GM23338 (cell line): ENCODE data around the gene ANTXR2. TPM values are rescaled to one million over a fixed set of nuclear protein-coding genes. Genes with fewer than 3 reads are reported as not detected.
"Not testable (repeated sequence)": the region's sequence is repeated elsewhere in the genome, so short reads cannot be mapped to it uniquely, and the experiment has no call there.

ENCODE experiments used
- ATAC-seq: fragments of 200-7000 bp; cut with Tn5 transposase; 3 replicates; pipeline ENCODE4 v1.9.1; 2020
- DNase-seq: peaks from one replicate; pipeline ENCODE4 v3.0.0-alpha.2; 2015; ENCODE audit warnings: low spot score
- H2AFZ ChIP-seq: fragments of 200-600 bp; sonication (generic); 2 replicates; pipeline ENCODE4 v1.8.0; 2016; ENCODE audit warnings: antibody characterized with exemption, mild to moderate bottlenecking, moderate library complexity
- H3F3A ChIP-seq: fragments of 200-600 bp; sonication (generic); replicated peaks from 2 replicates; pipeline ENCODE4 v1.8.0; 2017; ENCODE audit warnings: antibody characterized with exemption, mixed run types, low read depth
- H3K27ac ChIP-seq: fragments of 200-600 bp; sonication (generic); 2 replicates; pipeline ENCODE4 v1.6.1; 2016; ENCODE audit warnings: low read depth
- H3K27me3 ChIP-seq: fragments of 200-600 bp; sonication (generic); 2 replicates; pipeline ENCODE4 v1.8.0; 2016; ENCODE audit warnings: mild to moderate bottlenecking, mixed run types, moderate library complexity; ENCODE audit not compliant: insufficient read depth
- H3K36me3 ChIP-seq: fragments of 200-600 bp; sonication (generic); 2 replicates; pipeline ENCODE4 v1.8.0; 2016; ENCODE audit warnings: mild to moderate bottlenecking; ENCODE audit not compliant: insufficient read depth
- H3K4me1 ChIP-seq: fragments of 200-600 bp; sonication (generic); 2 replicates; pipeline ENCODE4 v1.8.0; 2016; ENCODE audit warnings: mild to moderate bottlenecking, moderate library complexity; ENCODE audit not compliant: insufficient read depth
- H3K4me2 ChIP-seq: fragments of 200-600 bp; sonication (generic); 2 replicates; pipeline ENCODE4 v1.7.1; 2017; ENCODE audit warnings: mixed run types
- H3K4me3 ChIP-seq: fragments of 200-600 bp; sonication (generic); 2 replicates; pipeline ENCODE4 v1.6.1; 2016; ENCODE audit warnings: mixed run types
- H3K79me2 ChIP-seq: fragments of 200-600 bp; sonication (generic); replicated peaks from 2 replicates; pipeline ENCODE4 v1.8.0; 2017; ENCODE audit warnings: mild to moderate bottlenecking; ENCODE audit not compliant: insufficient read depth
- H3K9me2 ChIP-seq: fragments of 200-600 bp; sonication (generic); 2 replicates; pipeline ENCODE4 v1.8.0; 2017; ENCODE audit not compliant: insufficient read depth
- H4K20me1 ChIP-seq: fragments of 200-600 bp; sonication (generic); replicated peaks from 2 replicates; pipeline ENCODE4 v1.8.0; 2017; ENCODE audit warnings: mild to moderate bottlenecking; ENCODE audit not compliant: insufficient read depth
- H3K27ac Mint-ChIP-seq: 2 replicates; pipeline ENCODE4 v1.8.0; 2020; ENCODE audit warnings: inconsistent platforms, mild to moderate bottlenecking, moderate library complexity, mixed read lengths
- H3K27me3 Mint-ChIP-seq: 3 replicates; pipeline ENCODE4 v1.8.0; 2022; ENCODE audit warnings: low read depth, mild to moderate bottlenecking, moderate library complexity, mixed read lengths, inconsistent platforms; ENCODE audit not compliant: insufficient read depth, poor library complexity
- H3K36me3 Mint-ChIP-seq: 3 replicates; pipeline ENCODE4 v1.8.0; 2021; ENCODE audit warnings: low read depth, mild to moderate bottlenecking, inconsistent platforms, moderate library complexity, mixed read lengths
- H3K4me1 Mint-ChIP-seq: 3 replicates; pipeline ENCODE4 v1.8.0; 2020; ENCODE audit warnings: mild to moderate bottlenecking, inconsistent platforms, mixed read lengths
- H3K4me3 Mint-ChIP-seq: 3 replicates; pipeline ENCODE4 v1.8.0; 2021; ENCODE audit warnings: moderate library complexity, mild to moderate bottlenecking, inconsistent platforms, mixed read lengths
- H3K9me3 Mint-ChIP-seq: 3 replicates; pipeline ENCODE4 v1.8.0; 2020; ENCODE audit warnings: moderate library complexity, mild to moderate bottlenecking, inconsistent platforms, mixed read lengths
- CTCF ChIP-seq, 2 experiments: fragments of 200-600 bp in 1 of 2; sonication (generic) in 1 of 2; conservative IDR thresholded peaks; 2 replicates each; pipeline versions ENCODE4 v1.5.1 to v1.6.1; 2016 to 2017; ENCODE audit warnings: antibody characterized with exemption in 2 of 2, low read depth in 2 of 2, mild to moderate bottlenecking in 2 of 2, moderate library complexity in 1 of 2
- JUNB ChIP-seq: IDR thresholded peaks from one replicate; pipeline ENCODE4 v1.6.1; 2016; ENCODE audit warnings: antibody characterized with exemption; ENCODE audit not compliant: unreplicated experiment
- POLR2AphosphoS5 ChIP-seq: IDR thresholded peaks from 2 replicates; pipeline ENCODE4 v1.6.1; 2016; ENCODE audit warnings: antibody characterized with exemption, low read depth
- REST ChIP-seq: IDR thresholded peaks from one replicate; pipeline ENCODE4 v1.6.1; 2018; ENCODE audit warnings: antibody characterized with exemption; ENCODE audit not compliant: unreplicated experiment
- STAT1 ChIP-seq: IDR thresholded peaks from one replicate; pipeline ENCODE4 v1.6.1; 2016; ENCODE audit warnings: antibody characterized with exemption; ENCODE audit not compliant: unreplicated experiment
- ZNF331 ChIP-seq: fragments of 250-450 bp; sonication (Bioruptor Pico); IDR thresholded peaks from 2 replicates; pipeline ENCODE4 v1.5.0; 2020; ENCODE audit warnings: low read depth, mild to moderate bottlenecking, moderate library complexity
- ZNF462 ChIP-seq: fragments of 250-450 bp; sonication (Bioruptor Pico); IDR thresholded peaks from 2 replicates; pipeline ENCODE4 v1.5.0; 2020; ENCODE audit warnings: mild to moderate bottlenecking, moderate library complexity
- long read RNA-seq: library from polyadenylated mRNA; unstranded; transcript quantifications from one replicate; pipeline ENCODE4 v2.0.0, GENCODE V29; 2020; ENCODE audit not compliant: unreplicated experiment
- polyA plus RNA-seq: library from polyadenylated mRNA; unstranded; fragments of >200 nt; fragmentation: Nextera tagmentation; extraction: Ambion mirVana; gene quantifications from 2 replicates; pipeline ENCODE4 v1.2.1, GENCODE V29; 2016
- total RNA-seq: library from RNA; depleted of rRNA; stranded (reverse); fragments of >200 nt; shearing (Covaris generic); gene quantifications from 2 replicates; pipeline ENCODE4 v1.2.3, GENCODE V29; 2014; rRNA removed

Gene ANTXR2
- total RNA-seq (4.8 and 5.3 TPM in 2 replicates), polyA plus RNA-seq (1.3 and 2.0 TPM in 2 replicates)
- long read RNA-seq, full-length matches to known transcripts, result 2 of 4 reads
- long read RNA-seq, partial matches to known transcripts, result 0 of 4 reads
- long read RNA-seq, other reads (novel, unspliced or antisense), result 2 of 4 reads

GRCh38 chr4:80072744-80073472 is at the start of gene ANTXR2:
ANTXR2 (minus strand) TSS chr4:80073229; CDS start chr4:80072560, 669 bp downstream.
- Mint-ChIP-seq H3K9me3 (peaks cover 2% of the 10 kb centered on the region; the same call in 1 of the 3 replicates), H3K36me3 (no peaks in the 10 kb centered on the region), H3K4me3 (peak within 1 kb of the TSS; percentile 91), H3K27me3 (peaks cover 17% of the 10 kb centered on the region), H3K4me1 (peaks cover 23% of the 10 kb centered on the region), H3K27ac (no peak within 1 kb of the TSS)
- no peaks in the 10 kb centered on the region; the same call in 1 of the 2 replicates for H3K36me3 ChIP-seq
- H3F3A ChIP-seq, result no peaks in the 10 kb centered on the region
- peak; percentile 93 for ATAC-seq
- H2AFZ ChIP-seq, result peak within 1 kb of the TSS; percentile 99
- H4K20me1 ChIP-seq, result no peaks in the 10 kb centered on the region
- peak within 1 kb of the TSS; percentile 87 for H3K4me3 ChIP-seq
- H3K4me1 ChIP-seq, result peaks cover 22% of the 10 kb centered on the region
- H3K27ac ChIP-seq, result no peak within 1 kb of the TSS
- peaks cover 33% of the 10 kb centered on the region for H3K27me3 ChIP-seq
- TF ChIP-seq POLR2AphosphoS5 (no peak; the same call in none of the 2 replicates), ZNF462 (CRISPR knock-in tag) (no peak), JUNB (no peak), STAT1 (no peak), ZNF331 (CRISPR knock-in tag) (no peak), REST (no peak), CTCF (conservative IDR thresholded peaks at IDR 0.05; ENCODE audit: low read depth in 2 of 2) (no peak)
- H3K9me2 ChIP-seq, result no peaks in the 10 kb centered on the region
- H3K4me2 ChIP-seq, result peak within 1 kb of the TSS; percentile 94
- DNase-seq, result peak; percentile 85
- no peaks in the 10 kb centered on the region for H3K79me2 ChIP-seq

GRCh38 chr4:80121815-80122214 is 48.8 kb upstream of the ANTXR2 start:
- not testable (repeated sequence) for ATAC-seq, H3K4me2 ChIP-seq, H2AFZ ChIP-seq, H3K4me3 Mint-ChIP-seq, H3K36me3 Mint-ChIP-seq, H3F3A ChIP-seq, H3K27ac ChIP-seq, H3K4me1 Mint-ChIP-seq, H3K27me3 Mint-ChIP-seq, H3K9me2 ChIP-seq, H3K4me3 ChIP-seq, H3K9me3 Mint-ChIP-seq, H3K36me3 ChIP-seq, H3K27ac Mint-ChIP-seq, H3K27me3 ChIP-seq, H3K79me2 ChIP-seq, DNase-seq, H3K4me1 ChIP-seq, H4K20me1 ChIP-seq
